K562 (cell line): ENCODE measurements around the gene SETD1B. TPM values are rescaled to one million over a fixed set of nuclear protein-coding genes. Genes with fewer than 3 reads are reported as not detected.

Source experiments
- HCFC1 ChIP-seq: IDR thresholded peaks from 2 replicates; pipeline ENCODE4 v1.6.1; 2012; ENCODE audit warnings: low read depth, low read length, improper control_type of control experiment
- HNRNPLL ChIP-seq: fragments of 200-400 bp; formaldehyde crosslinking; IDR thresholded peaks from 2 replicates; pipeline ENCODE4 v1.6.1; 2017; ENCODE audit warnings: low read length, low read depth, mild to moderate bottlenecking; ENCODE audit not compliant: poor library complexity, severe bottlenecking
- KAT7 ChIP-seq: sonication (generic); formaldehyde crosslinking; IDR thresholded peaks from 2 replicates; pipeline ENCODE4 v1.8.0; 2022; ENCODE audit warnings: missing genetic modification reagents, mild to moderate bottlenecking, borderline replicate concordance
- MYNN ChIP-seq, 2 experiments: sonication (generic); formaldehyde crosslinking in 1 of 2; IDR thresholded peaks; 2 replicates each; pipeline versions ENCODE4 v1.5.0 to v1.6.1; 2016 to 2020; ENCODE audit warnings: antibody characterized with exemption in 1 of 2, missing genetic modification reagents in 1 of 2
- NR2C2 ChIP-seq, 2 experiments: fragments of 200-800 bp in 1 of 2; sonication (Bioruptor generic) in 1 of 2; sonication (generic) in 1 of 2; formaldehyde crosslinking in 1 of 2; IDR thresholded peaks; 2 replicates each; pipeline versions ENCODE4 v1.6.1 to v1.8.0; 2016 to 2022; ENCODE audit warnings: mild to moderate bottlenecking in 1 of 2, missing compliant biosample characterization in 1 of 2, missing genetic modification characterization in 1 of 2, missing genetic modification reagents in 1 of 2
- PHF8 ChIP-seq: fragments of 200-600 bp; sonication (generic); IDR thresholded peaks from 2 replicates; pipeline ENCODE4 v1.6.1; 2012; ENCODE audit warnings: mixed run types, mild to moderate bottlenecking, inconsistent platforms, low read length, moderate library complexity, borderline replicate concordance
- POLR2A ChIP-seq: fragments of 450-650 bp; conservative IDR thresholded peaks from 2 replicates; pipeline ENCODE4 v1.6.1; 2016
- RB1 ChIP-seq: fragments of 450-650 bp; IDR thresholded peaks from 2 replicates; pipeline ENCODE4 v1.6.1; 2017; ENCODE audit warnings: low read depth, mild to moderate bottlenecking
- RERE ChIP-seq: sonication (generic); formaldehyde crosslinking; IDR thresholded peaks from 2 replicates; pipeline ENCODE4 v1.8.0; 2023; ENCODE audit warnings: missing genetic modification reagents, mild to moderate bottlenecking, borderline replicate concordance
- SMAD2 ChIP-seq: fragments of 150-350 bp; IDR thresholded peaks from 2 replicates; pipeline ENCODE4 v1.6.1; 2014; ENCODE audit warnings: low read depth, mild to moderate bottlenecking, low read length
- SREBF1 ChIP-seq: fragments of 150-350 bp; IDR thresholded peaks from 2 replicates; pipeline ENCODE4 v1.6.1; 2014; ENCODE audit warnings: antibody characterized with exemption, low read depth, low read length, borderline replicate concordance
- SREBF2 ChIP-seq: sonication (generic); formaldehyde crosslinking; IDR thresholded peaks from 2 replicates; pipeline ENCODE4 v1.4.0; 2020; ENCODE audit warnings: mild to moderate bottlenecking, missing genetic modification reagents
- ZBTB9 ChIP-seq: fragments of 450-650 bp; formaldehyde crosslinking; IDR thresholded peaks from 2 replicates; pipeline ENCODE4 v1.4.0; 2020; ENCODE audit warnings: mild to moderate bottlenecking, moderate library complexity
- ZFP36 ChIP-seq: fragments of 150-350 bp; IDR thresholded peaks from 2 replicates; pipeline ENCODE4 v1.6.1; 2018; ENCODE audit warnings: low read length, low read depth; ENCODE audit not compliant: partially characterized antibody
- polyA plus RNA-seq, 8 experiments: library from polyadenylated mRNA; depleted of rRNA in 4 of 8; stranded (reverse) in 5 of 8; unstranded in 3 of 8; fragments of >200 nt; fragmentation: Nextera tagmentation in 2 of 8; fragmentation: Illumina TruSeq in 1 of 8; extraction: Ambion mirVana in 2 of 8; extraction: Trizol in 1 of 8; gene quantifications; 2 replicates each; pipeline versions ENCODE4 v1.2.1 to v1.2.3, GENCODE V29; 2011 to 2014; ENCODE audit warnings: inconsistent platforms in 1 of 8, missing spikeins in 1 of 8
- total RNA-seq, 7 experiments: library from RNA; depleted of rRNA in 6 of 7; stranded (reverse); fragments of >200 nt in 6 of 7; fragmentation: Illumina TruSeq in 2 of 7; extraction: Trizol in 2 of 7; gene quantifications; 2 replicates each; pipeline versions ENCODE4 v1.2.1 to v1.2.3, GENCODE V29; 2011 to 2021; ENCODE audit warnings: low replicate concordance in 1 of 7
- TF ChIP-seq, protein P1 (sequence below): fragments of 450-650 bp; IDR thresholded peaks from 2 replicates; pipeline ENCODE4 v1.6.1; 2017; ENCODE audit warnings: antibody characterized with exemption, mild to moderate bottlenecking

The SETD1B gene
- total and polyA plus RNA-seq, 9 of the 15 experiments (the other 6 are each of a cell fraction or from before 2014, with no cell fraction given), result 0.48 to 26.6 (median 2.3) TPM

DNA sequence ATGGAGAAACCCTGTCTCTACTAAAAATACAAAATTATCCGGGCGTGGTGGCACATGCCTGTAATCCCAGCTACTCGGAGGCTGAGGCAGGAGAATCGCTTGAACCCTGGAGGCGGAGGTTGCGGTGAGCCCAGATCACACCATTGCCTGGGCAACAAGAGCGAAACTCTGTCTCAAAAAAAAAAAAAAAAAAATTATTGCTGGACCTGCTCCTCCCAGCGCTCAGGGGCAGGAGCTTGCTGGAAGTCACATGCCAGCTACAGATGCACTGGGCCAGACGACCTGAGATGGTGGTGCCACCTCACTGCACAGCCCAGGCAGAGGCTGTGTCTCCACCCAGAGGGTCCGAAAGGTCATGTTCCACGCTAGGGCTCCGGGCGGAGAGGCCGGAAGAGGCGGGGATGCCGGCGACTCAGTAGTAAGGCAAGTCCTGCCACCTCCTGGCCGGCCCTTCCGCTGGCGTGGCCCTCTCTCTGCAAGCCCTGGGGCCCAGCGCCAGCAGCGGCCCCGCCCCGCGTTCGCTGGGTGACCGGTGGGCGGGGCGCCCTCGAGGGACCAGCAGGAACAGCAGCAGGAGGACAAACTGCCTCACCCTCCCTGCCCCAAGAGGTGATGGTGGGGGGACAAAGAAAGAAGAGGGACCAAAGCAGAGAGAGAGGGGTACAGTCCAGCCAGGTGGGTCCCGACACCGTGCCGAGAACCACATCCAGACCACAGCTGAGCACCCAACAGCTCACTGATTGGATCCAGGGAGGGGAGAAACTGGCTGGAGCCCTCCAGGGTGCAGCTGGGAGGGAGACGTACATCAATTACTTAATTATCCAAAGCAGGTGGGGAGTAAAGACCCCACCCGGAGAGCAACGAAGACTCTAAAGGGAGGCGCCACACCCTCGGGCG lies 6.7 kb upstream of the SETD1B start (continued):
- TF ChIP-seq RERE (CRISPR knock-in tag) (0 out of 2 replicates have a peak, but pooled peaks have one; percentile 18), NR2C2 (CRISPR knock-in tag; IDR thresholded peaks at IDR 0.05) (peak; percentile 80), NR2C2 (tag; IDR thresholded peaks at IDR 0.05) (peak; percentile 87), MYNN (IDR thresholded peaks at IDR 0.05) (peak; percentile 80), MYNN (CRISPR knock-in tag; IDR thresholded peaks at IDR 0.05) (no peak), RB1 (peak; percentile 88), POLR2A (peak; percentile 78), KAT7 (peak; percentile 81; the same call in 1 of the 2 replicates), ZFP36 (peak; percentile 22), HCFC1 (peak; percentile 59), SREBF2 (CRISPR knock-in tag) (no peak), PHF8 (peak; percentile 32; the same call in 1 of the 2 replicates), ZBTB9 (CRISPR knock-in tag) (0 out of 2 replicates have a peak, but pooled peaks have one; percentile 31), HNRNPLL (peak; percentile 76), SMAD2 (no peak), SREBF1 (0 out of 2 replicates have a peak, but pooled peaks have one; percentile 35)
- TF ChIP-seq, protein P1, sequence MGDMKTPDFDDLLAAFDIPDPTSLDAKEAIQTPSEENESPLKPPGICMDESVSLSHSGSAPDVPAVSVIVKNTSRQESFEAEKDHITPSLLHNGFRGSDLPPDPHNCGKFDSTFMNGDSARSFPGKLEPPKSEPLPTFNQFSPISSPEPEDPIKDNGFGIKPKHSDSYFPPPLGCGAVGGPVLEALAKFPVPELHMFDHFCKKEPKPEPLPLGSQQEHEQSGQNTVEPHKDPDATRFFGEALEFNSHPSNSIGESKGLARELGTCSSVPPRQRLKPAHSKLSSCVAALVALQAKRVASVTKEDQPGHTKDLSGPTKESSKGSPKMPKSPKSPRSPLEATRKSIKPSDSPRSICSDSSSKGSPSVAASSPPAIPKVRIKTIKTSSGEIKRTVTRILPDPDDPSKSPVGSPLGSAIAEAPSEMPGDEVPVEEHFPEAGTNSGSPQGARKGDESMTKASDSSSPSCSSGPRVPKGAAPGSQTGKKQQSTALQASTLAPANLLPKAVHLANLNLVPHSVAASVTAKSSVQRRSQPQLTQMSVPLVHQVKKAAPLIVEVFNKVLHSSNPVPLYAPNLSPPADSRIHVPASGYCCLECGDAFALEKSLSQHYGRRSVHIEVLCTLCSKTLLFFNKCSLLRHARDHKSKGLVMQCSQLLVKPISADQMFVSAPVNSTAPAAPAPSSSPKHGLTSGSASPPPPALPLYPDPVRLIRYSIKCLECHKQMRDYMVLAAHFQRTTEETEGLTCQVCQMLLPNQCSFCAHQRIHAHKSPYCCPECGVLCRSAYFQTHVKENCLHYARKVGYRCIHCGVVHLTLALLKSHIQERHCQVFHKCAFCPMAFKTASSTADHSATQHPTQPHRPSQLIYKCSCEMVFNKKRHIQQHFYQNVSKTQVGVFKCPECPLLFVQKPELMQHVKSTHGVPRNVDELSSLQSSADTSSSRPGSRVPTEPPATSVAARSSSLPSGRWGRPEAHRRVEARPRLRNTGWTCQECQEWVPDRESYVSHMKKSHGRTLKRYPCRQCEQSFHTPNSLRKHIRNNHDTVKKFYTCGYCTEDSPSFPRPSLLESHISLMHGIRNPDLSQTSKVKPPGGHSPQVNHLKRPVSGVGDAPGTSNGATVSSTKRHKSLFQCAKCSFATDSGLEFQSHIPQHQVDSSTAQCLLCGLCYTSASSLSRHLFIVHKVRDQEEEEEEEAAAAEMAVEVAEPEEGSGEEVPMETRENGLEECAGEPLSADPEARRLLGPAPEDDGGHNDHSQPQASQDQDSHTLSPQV, result peak; percentile 76
